HG03378 (cell line): ENCODE results near the gene SRI.
"Not testable (repeated sequence)": the region's sequence is repeated elsewhere in the genome, so short reads cannot be mapped to it uniquely, and the experiment has no call there.

Experiments
- ATAC-seq: cut with Tn5 transposase; IDR thresholded peaks from one replicate; pipeline ENCODE4 v1.9.1; 2021; ENCODE audit warnings: mild to moderate bottlenecking, moderate library complexity; ENCODE audit not compliant: unreplicated experiment

The SRI gene

GRCh38 chr7:88219781-88220747, at the start of gene SRI:
SRI (minus strand) TSS chr7:88220038; CDS start chr7:88220026, 12 bp downstream.
- ATAC-seq, result peak; percentile 37

GRCh38 chr7:88269586-88269985, 49.7 kb upstream of the SRI start:
- ATAC-seq, result no peak

- no peak for ATAC-seq
Measured at GRCh38 chr7:88268858-88269257, 49.0 kb upstream of the SRI start.

- no peak for ATAC-seq
Measured at GRCh38 chr7:88268051-88268450, 48.2 kb upstream of the SRI start.

GRCh38 chr7:88267421-88267820, 47.6 kb upstream of the SRI start:
- ATAC-seq, result no peak

- not testable (repeated sequence) for ATAC-seq
Measured at GRCh38 chr7:88264987-88265386, 45.1 kb upstream of the SRI start.

GRCh38 chr7:88262562-88262961, 42.7 kb upstream of the SRI start:
- ATAC-seq, result no peak

- ATAC-seq, result no peak
Measured at GRCh38 chr7:88260719-88261118, 40.9 kb upstream of the SRI start.

- no peak for ATAC-seq
Measured at GRCh38 chr7:88259656-88260380, 40.0 kb upstream of the SRI start.

- not testable (repeated sequence) for ATAC-seq
Measured at GRCh38 chr7:88258296-88258695, 38.5 kb upstream of the SRI start.

GRCh38 chr7:88256906-88257305, 37.1 kb upstream of the SRI start:
- ATAC-seq, result no peak

GRCh38 chr7:88254721-88255424, 35.0 kb upstream of the SRI start:
- ATAC-seq, result no peak

GRCh38 chr7:88253640-88254039, 33.8 kb upstream of the SRI start:
- ATAC-seq, result no peak

GRCh38 chr7:88244258-88244657, 24.4 kb upstream of the SRI start:
- ATAC-seq, result no peak

- ATAC-seq, result peak; percentile 73
Measured at GRCh38 chr7:88243345-88243909, 23.6 kb upstream of the SRI start.

- ATAC-seq, result no peak
Measured at GRCh38 chr7:88239852-88240251, 20.0 kb upstream of the SRI start.

- ATAC-seq, result no peak
Measured at GRCh38 chr7:88233828-88234227, 14.0 kb upstream of the SRI start.

GRCh38 chr7:88230646-88231045, 10.8 kb upstream of the SRI start:
- ATAC-seq, result no peak

- ATAC-seq, result no peak
Measured at GRCh38 chr7:88229302-88229995, 9.6 kb upstream of the SRI start.

- no peak for ATAC-seq
Measured at GRCh38 chr7:88226886-88227516, 7.2 kb upstream of the SRI start.
